DMS 273 (cell line): ENCODE results near the gene OXLD1.

Source experiments
- DNase-seq: peaks from one replicate; lab custom pipeline; 2025; ENCODE audit not compliant: unreplicated experiment; lab: John Stamatoyannopoulos, UW

The OXLD1 gene

GRCh38 chr17:81702934-81703746 lies 36.7 kb upstream of the OXLD1 start, which contains the start of gene MRPL12:
MRPL12 (plus strand) TSS chr17:81703367; CDS start chr17:81703502, 135 bp downstream.
- DNase-seq: peak; percentile 98

DNA sequence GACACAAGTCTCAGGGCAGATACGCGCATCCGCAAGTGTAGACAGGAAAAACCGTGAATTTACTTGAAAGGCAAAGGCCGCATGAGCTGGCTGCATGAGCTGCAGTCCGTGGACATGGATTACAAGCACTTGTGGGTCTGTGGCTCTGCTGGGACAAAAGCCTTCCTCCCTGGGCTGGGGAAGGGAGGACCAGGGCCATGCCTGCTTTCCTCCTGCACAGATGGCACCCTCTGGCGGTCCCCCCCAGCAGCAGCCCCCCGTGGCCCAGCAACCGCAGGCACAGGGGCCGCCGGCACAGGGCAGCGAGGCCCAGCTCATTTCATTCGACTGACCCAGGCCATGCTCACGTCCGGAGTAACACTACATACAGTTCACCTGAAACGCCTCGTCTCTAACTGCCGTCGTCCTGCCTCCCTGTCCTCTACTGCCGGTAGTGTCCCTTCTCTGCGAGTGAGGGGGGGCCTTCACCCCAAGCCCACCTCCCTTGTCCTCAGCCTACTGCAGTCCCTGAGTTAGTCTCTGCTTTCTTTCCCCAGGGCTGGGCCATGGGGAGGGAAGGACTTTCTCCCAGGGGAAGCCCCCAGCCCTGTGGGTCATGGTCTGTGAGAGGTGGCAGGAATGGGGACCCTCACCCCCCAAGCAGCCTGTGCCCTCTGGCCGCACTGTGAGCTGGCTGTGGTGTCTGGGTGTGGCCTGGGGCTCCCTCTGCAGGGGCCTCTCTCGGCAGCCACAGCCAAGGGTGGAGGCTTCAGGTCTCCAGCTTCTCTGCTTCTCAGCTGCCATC lies 35.1 kb upstream of the OXLD1 start:
- DNase-seq: peak; percentile 56

- no peak for DNase-seq
Measured at GRCh38 chr17:81700353-81701287, 34.2 kb upstream of the OXLD1 start.

DNA sequence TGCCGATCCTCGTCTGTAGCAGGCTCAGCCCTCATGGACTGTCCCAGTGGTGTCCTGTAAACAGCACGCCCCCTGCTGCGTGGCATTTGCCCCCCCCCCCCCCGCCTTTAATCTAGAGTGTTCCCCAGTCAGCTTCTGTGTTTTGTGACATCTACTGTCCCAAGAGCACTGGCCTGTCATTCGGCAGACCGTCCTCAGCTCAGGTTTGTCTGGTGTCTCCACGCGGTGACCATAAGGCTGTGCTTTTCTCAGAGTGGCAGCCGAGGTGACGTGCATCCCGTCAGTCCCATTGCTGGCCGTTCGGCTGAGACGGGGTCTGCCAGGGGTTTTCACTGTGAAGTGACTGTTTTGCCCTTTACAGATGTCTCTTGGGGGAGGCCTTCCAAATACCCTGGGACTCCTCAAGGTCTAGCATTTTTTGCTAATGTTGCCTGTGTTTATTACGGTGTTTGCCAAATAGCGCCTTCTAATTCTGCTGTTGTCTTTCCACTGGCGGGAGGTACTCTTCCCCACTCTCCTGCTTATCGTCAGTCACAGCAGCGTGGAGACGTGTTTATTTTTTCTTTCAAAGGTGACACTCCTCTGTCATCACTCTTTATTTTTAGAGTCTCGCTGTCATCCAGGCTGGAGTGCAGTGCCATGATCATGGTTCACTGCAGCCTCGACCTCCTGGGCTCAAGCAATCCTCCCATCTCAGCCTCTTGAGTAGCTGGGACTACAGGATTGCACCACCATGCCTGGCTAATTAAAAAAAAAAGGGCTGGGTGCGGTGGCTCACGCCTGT lies 31.0 kb upstream of the OXLD1 start:
- no peak for DNase-seq

GRCh38 chr17:81696218-81696941 lies 30.0 kb upstream of the OXLD1 start:
- DNase-seq: peak; percentile 41

- no peak for DNase-seq
Measured at GRCh38 chr17:81695801-81696200, 29.4 kb upstream of the OXLD1 start.

DNA sequence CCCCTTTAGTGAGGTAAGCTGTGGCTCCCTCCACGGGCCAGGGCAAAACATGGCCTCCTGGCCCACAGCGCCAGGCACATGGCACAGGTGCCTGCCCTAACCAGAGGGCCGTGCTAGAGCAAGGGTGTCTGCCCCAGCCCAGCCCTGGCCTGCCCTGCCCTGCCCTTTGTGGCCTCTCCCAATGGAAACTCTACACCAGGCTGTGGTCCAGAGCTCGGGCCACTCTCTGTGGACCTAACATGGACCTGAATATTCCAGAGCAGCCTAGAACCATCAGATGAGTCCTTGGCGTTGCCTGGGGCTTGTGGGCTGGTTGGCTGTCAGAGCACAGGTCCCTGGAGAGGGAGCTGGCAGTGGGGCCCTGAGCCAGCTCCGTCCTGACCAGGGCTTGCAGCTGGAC lies 28.8 kb upstream of the OXLD1 start:
- DNase-seq: no peak

GRCh38 chr17:81694810-81695209 lies 28.4 kb upstream of the OXLD1 start:
- no peak for DNase-seq

DNA sequence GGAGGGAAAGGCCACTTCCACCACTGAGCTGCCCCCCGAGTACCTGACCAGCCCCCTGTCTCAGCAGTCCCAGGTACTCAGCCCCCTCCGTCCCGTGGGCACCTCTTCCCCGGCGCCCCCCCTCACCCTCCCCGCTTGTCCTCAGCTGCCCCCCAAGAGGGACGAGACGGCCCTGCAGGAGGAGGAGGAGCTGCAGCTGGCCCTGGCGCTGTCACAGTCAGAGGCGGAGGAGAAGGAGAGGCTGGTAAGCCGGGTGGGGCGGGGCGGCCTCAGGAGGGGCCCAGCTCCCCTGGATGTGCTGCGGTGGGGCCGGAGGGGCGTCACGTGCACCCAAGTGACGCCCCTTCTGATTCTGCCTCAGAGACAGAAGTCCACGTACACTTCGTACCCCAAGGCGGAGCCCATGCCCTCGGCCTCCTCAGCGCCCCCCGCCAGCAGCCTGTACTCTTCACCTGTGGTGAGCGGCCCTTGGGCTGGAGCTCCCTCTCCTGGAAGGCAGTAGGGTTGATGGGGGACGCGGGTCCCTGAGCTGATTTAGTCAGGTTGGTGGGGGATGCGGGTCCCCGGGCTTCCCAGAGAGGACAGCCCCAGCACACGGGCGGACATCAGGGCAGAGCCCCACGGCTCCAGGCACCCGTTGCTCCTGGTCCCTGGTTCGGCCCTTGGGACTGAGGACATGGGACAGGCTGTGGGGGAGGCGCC lies 27.3 kb upstream of the OXLD1 start:
- DNase-seq: no peak

DNA sequence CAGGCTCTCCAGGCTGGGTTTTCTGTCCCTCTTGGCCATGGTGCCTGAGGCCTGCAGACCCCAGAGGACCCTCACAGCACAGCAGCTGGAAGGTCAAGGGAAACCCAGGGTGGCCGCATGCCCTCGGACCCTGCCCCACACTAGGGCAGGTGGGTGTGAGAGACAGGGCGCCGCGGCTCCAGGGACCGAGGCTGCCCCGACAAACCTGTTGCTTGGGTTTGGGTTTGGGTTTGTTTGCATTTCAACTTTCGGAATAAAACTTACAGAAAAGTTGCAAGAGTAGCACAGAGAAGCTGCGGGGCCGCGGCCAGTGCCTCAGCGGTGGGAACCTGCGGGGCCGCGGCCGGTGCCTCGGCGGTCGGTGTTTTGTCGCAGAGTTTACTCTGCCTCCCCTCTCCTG lies 25.2 kb upstream of the OXLD1 start:
- DNase-seq: no peak

DNA sequence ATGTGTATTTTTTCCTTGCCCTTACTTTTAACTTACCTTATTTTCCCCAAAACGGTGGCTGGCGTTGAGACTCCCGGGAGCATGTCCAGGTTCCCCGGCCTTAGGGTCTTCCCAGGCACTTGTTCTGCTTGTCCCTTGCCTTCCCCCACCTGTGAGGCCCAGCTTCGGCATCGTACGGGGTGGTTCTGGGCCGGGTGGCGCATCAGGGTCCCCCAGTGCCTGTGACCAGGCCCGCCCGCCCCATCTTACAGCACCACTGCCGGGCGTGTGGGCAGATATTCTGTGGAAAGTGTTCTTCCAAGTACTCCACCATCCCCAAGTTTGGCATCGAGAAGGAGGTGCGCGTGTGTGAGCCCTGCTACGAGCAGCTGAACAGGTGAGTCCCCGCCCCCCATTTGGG lies 24.8 kb upstream of the OXLD1 start:
- DNase-seq: no peak

DNA sequence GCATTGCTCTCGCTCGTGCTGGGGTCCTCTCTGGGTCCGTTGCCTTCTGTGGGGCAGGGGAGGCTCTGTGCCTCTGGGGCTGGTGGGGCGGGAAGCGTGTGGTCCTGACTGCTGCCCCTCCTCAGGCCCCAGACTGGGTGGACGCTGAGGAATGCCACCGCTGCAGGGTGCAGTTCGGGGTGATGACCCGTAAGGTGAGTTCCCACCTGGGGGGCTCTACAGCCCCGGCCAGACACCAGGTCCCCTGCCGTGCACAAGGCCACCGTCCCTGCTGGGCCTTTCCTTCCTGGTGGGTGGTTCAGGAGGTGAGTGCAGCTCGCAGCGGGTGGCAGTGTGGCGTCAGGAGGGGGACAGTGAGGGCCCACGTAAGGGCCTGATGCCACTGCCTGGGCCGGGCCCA lies 24.1 kb upstream of the OXLD1 start:
- no peak for DNase-seq

GRCh38 chr17:81690066-81690465 lies 23.7 kb upstream of the OXLD1 start:
- DNase-seq: no peak

- DNase-seq: peak; percentile 64
Measured at GRCh38 chr17:81688616-81689015, 22.2 kb upstream of the OXLD1 start.

DNA sequence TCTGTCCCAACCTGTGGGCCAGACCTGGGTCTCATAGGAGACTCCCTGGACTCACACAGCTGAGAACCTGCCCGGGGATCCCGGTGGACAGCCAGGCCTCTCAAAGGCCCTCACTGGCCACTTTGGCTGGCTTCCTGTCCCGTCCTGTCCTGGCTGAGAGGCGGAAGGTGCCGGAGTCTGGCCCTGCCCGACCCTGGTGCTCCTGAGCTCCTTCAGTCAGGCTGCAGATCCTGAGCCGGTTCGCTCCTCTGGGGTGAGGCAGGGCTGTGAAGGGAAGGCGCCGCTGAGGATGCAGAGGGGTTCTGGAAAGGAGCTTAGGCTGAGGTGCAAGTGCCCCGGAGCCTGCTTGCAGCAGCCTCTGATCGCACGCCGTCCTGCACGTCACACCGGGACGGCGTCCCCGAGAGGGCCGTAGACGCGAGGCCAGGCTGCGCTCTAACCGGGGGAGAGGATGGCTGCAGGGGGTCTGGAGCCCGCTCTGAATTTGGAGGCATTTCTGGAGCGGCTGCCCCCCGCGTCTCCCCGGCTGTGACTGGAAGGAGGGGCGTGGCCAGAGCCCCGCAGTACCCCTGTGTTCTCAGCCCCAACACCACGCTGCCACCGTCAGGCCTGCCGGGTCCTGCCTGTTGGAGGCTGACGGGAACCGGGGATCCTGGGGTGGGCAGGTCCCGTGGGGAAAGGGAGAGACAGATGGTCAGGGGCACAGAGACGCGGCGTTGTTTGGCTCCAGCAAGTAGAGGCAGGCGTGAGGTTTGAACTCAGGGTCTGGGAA lies 21.6 kb upstream of the OXLD1 start:
- DNase-seq: peak; percentile 81

DNA sequence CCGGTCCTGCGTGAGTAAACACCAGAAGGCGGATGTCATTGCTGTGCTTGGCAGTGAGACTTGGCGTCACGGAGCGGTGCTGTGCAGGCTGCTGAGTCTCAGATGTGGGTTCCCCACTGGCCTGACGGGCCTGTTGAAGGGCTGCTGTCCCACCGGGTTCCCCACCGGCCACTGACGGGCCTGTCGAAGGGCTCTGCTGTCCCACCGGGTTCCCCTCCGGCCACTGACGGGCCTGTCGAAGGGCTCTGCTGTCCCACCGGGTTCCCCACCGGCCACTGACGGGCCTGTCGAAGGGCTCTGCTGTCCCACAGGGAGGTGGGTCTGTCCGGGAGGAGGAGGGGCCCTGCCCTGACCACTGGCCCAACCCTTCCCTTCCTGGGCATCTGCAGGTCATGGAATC lies 20.2 kb upstream of the OXLD1 start:
- DNase-seq: no peak

- peak; percentile 47 for DNase-seq
Measured at GRCh38 chr17:81685108-81685507, 18.7 kb upstream of the OXLD1 start.

GRCh38 chr17:81684442-81684911 lies 18.1 kb upstream of the OXLD1 start:
- DNase-seq: peak; percentile 66
